Lung (tissue), 12 donors: ENCODE results near the gene COPRS. TPM values are rescaled to one million over a fixed set of nuclear protein-coding genes. Genes with fewer than 3 reads are reported as not detected.

Source experiments
- ATAC-seq: fragments of 200-7000 bp; cut with Tn5 transposase; one replicate; pipeline ENCODE4 v1.9.1; 2020; ENCODE audit warnings: moderate number of reproducible peaks; ENCODE audit not compliant: insufficient read depth, low FRiP score
- DNase-seq, 3 donors: peaks; one replicate each; pipeline ENCODE4 v3.0.0-alpha.2; 2013 to 2017
- H3K27ac ChIP-seq, 2 donors: one replicate each; pipeline ENCODE4 v1.5.1; 2013; ENCODE audit warnings: mild to moderate bottlenecking in 2 of 2, moderate library complexity in 2 of 2, control low read depth in 1 of 2, inconsistent platforms in 1 of 2, low read depth in 1 of 2, low read length in 1 of 2
- H3K27me3 ChIP-seq, 3 donors: one replicate each; pipeline ENCODE4 v1.5.1; 2013; ENCODE audit warnings: low read length in 2 of 3; ENCODE audit not compliant: control insufficient read depth in 3 of 3, insufficient read depth in 3 of 3
- H3K36me3 ChIP-seq, 4 donors: one replicate each; pipeline ENCODE4 v1.5.1; 2013; ENCODE audit warnings: low read length in 4 of 4, mild to moderate bottlenecking in 1 of 4, moderate library complexity in 1 of 4; ENCODE audit not compliant: control insufficient read depth in 4 of 4, insufficient read depth in 4 of 4
- H3K4me1 ChIP-seq, 5 donors: one replicate each; pipeline ENCODE4 v1.5.1; 2013; ENCODE audit warnings: low read length in 5 of 5, mild to moderate bottlenecking in 2 of 5, moderate library complexity in 1 of 5; ENCODE audit not compliant: control insufficient read depth in 5 of 5, insufficient read depth in 5 of 5
- H3K4me3 ChIP-seq: one replicate; pipeline ENCODE4 v1.5.1; 2013; ENCODE audit warnings: mild to moderate bottlenecking, control low read depth, moderate library complexity
- H3K9ac ChIP-seq, 2 donors: one replicate each; pipeline ENCODE4 v1.5.1; 2013; ENCODE audit warnings: low read length in 2 of 2, control low read depth in 1 of 2; ENCODE audit not compliant: insufficient read depth in 1 of 2
- H3K9me3 ChIP-seq, 4 donors: one replicate each; pipeline ENCODE4 v1.5.1; 2013; ENCODE audit warnings: low read length in 3 of 4, mild to moderate bottlenecking in 1 of 4, moderate library complexity in 1 of 4; ENCODE audit not compliant: control insufficient read depth in 4 of 4, insufficient read depth in 3 of 4
- CTCF ChIP-seq: IDR thresholded peaks from 2 replicates; pipeline ENCODE4 v1.5.1; 2012; ENCODE audit warnings: mild to moderate bottlenecking; ENCODE audit errors: control extremely low read depth, extremely low read depth
- WGBS, 2 donors: extraction: QIAGEN DNeasy Blood & Tissue Kit; methylation state at CpG; one replicate each; pipeline ENCODE4 v1.1.7; 2013; 5-methylcytosine and 5-hydroxymethylcytosine counted together
- polyA plus RNA-seq, 2 donors: library from polyadenylated mRNA; stranded (reverse); fragments of 200-250 nt; gene quantifications; one replicate each; pipeline ENCODE4 v1.2.1, GENCODE V29; 2013
- total RNA-seq, 2 donors: library from RNA; depleted of rRNA in 1 of 2; stranded (reverse); fragments of >200 nt in 1 of 2; gene quantifications; one replicate each; pipeline ENCODE4 v1.2.1, GENCODE V29; 2014 to 2021
- donor health status: control.
- donor health status: control.
- donor health status: Bipolar disorder and iron deficiency.
- donor health status: healthy.
- donor health status: DM: yes; HTN: yes; CAD: no.

The COPRS gene
- total and polyA plus RNA-seq, 4 donors, result 21.0 to 64.7 (median 38.4) TPM

GRCh38 chr17:31853911-31854470 is 5.1 kb downstream of the COPRS start:
- no peaks in the 10 kb centered on the region for H3K9me3 ChIP-seq
- TF ChIP-seq CTCF, result no peak
- H3K4me1 ChIP-seq, result peaks cover 0 to 13% (median 8%) of the 10 kb centered on the region in 5 donors
- DNase-seq (no peak), ATAC-seq (no peak)
- no peak overlapping the region for H3K27ac ChIP-seq
- no peaks in the 10 kb centered on the region for H3K27me3 ChIP-seq
- no peak overlapping the region for H3K9ac ChIP-seq
- WGBS, 2 donors, result 93 to 95% methylated on average over 7 of the region's 7 CpGs
- peaks cover 8 to 17% (median 9%) of the 10 kb centered on the region in 4 donors for H3K36me3 ChIP-seq
- no peak overlapping the region for H3K4me3 ChIP-seq

GRCh38 chr17:31845291-31845690 is 13.8 kb downstream of the COPRS start:
- Histone ChIP-seq H3K27me3 (peaks cover 0 to 6% (median 0%) of the 10 kb centered on the region in 3 donors), H3K9ac (no peak overlapping the region), H3K4me1 (peaks cover 0 to 13% (median 9%) of the 10 kb centered on the region in 5 donors), H3K4me3 (no peak overlapping the region), H3K27ac (no peak overlapping the region), H3K9me3 (no peaks in the 10 kb centered on the region), H3K36me3 (no peaks in the 10 kb centered on the region)
- no peak for TF ChIP-seq CTCF
- DNase-seq (no peak), ATAC-seq (no peak)
- 21 to 47% methylated on average over 3 of the region's 3 CpGs for WGBS, 2 donors

- DNase-seq, result peak; percentile 53 to 86 (median 73)
- peak; percentile 42 for ATAC-seq
- Histone ChIP-seq H3K9ac (peak overlapping the region in 1 of 2 donors; percentile 15), H3K9me3 (no peaks in the 10 kb centered on the region), H3K4me1 (peaks cover 0 to 13% (median 9%) of the 10 kb centered on the region in 5 donors), H3K36me3 (no peaks in the 10 kb centered on the region), H3K4me3 (no peak overlapping the region), H3K27me3 (peaks cover 0 to 6% (median 0%) of the 10 kb centered on the region in 3 donors), H3K27ac (peak overlapping the region in 1 of 2 donors; percentile 42)
- TF ChIP-seq CTCF, result no peak
- WGBS, 2 donors, result 47 to 64% methylated on average over 8 of the region's 8 CpGs
These were observed 15.8 kb downstream of the COPRS start for GRCh38 chr17:31843070-31843745.
